ENCODE results near the gene ARHGEF26. TPM values are rescaled to one million over a fixed set of nuclear protein-coding genes. Genes with fewer than 3 reads are reported as not detected.

The ARHGEF26 gene
- total RNA-seq, 1 experiment from 2014 or later = 7.2 TPM

DNA sequence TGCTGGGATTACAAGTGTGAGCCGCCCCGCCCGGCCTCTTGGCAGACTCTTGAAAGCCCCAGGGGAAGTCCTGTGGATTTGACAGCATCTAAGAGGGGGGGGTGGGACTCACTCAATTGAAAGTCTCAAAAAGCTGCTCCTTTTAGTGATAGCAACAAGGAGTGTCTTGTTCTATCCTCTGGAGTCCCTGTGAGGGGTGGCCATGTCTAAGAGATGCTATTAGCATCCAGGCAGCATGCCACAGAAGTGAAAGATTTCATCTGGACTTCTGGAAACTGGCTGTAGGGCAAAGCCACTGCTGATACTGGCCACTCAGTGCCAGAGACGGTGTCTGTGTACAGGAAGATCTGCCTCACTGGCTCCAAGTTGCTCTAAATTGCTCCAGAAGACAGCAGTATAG, 129.1 kb downstream of the ARHGEF26 start:
- no peaks in the 10 kb centered on the region for H3K79me2 ChIP-seq (ENCODE audit: insufficient read depth, low read length)
- DNase-seq (ENCODE audit: low read depth, low spot score) = no peak
- H3K27ac ChIP-seq (ENCODE audit: low read depth, low read length) = no peak overlapping the region
- intact Hi-C loops (cut with micrococcal nuclease) = loop anchor here (10.0 kb wide), 2 partner anchors 255 to 1225 kb away; no protein-coding TSS in a partner anchor
- RAD21 ChIA-PET (ENCODE audit: low non-redundant PET in 1 of 2, low total read pairs in 2 of 2, uncharacterized antibody in 2 of 2, unreplicated experiment in 2 of 2) = no interaction called here
- no peak for ATAC-seq
- H3K9ac ChIP-seq (ENCODE audit: low read length) = no peak overlapping the region
- POLR2A ChIA-PET = no interaction called here
- H3K9me2 ChIP-seq (ENCODE audit: insufficient read depth) = no peaks in the 10 kb centered on the region
- BruUV-seq (replicated peaks) = no TSS peak
- H3K4me2 ChIP-seq (ENCODE audit: low read length) = no peak overlapping the region
- no peak overlapping the region for H2AFZ ChIP-seq (ENCODE audit: low read depth, low read length, poor library complexity, severe bottlenecking)
- no peak for TF ChIP-seq SRF (IDR thresholded peaks at IDR 0.05; ENCODE audit: low read depth)
- TF ChIP-seq, protein P1, sequence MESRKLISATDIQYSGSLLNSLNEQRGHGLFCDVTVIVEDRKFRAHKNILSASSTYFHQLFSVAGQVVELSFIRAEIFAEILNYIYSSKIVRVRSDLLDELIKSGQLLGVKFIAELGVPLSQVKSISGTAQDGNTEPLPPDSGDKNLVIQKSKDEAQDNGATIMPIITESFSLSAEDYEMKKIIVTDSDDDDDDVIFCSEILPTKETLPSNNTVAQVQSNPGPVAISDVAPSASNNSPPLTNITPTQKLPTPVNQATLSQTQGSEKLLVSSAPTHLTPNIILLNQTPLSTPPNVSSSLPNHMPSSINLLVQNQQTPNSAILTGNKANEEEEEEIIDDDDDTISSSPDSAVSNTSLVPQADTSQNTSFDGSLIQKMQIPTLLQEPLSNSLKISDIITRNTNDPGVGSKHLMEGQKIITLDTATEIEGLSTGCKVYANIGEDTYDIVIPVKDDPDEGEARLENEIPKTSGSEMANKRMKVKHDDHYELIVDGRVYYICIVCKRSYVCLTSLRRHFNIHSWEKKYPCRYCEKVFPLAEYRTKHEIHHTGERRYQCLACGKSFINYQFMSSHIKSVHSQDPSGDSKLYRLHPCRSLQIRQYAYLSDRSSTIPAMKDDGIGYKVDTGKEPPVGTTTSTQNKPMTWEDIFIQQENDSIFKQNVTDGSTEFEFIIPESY (IDR thresholded peaks at IDR 0.05; ENCODE audit: extremely low read depth, insufficient replicate concordance, low read length) = no peak
- TF ChIP-seq EGR1 (IDR thresholded peaks at IDR 0.05; ENCODE audit: low read depth) = no peak
- no peak for TF ChIP-seq YY1 (IDR thresholded peaks at IDR 0.05; ENCODE audit: extremely low read depth, insufficient replicate concordance, low read depth, low read length)
- CTCF ChIA-PET = no interaction called here
- no peaks in the 10 kb centered on the region for H3K9me3 ChIP-seq (ENCODE audit: control insufficient read depth in 1 of 2, insufficient read depth in 1 of 2, low read depth in 1 of 2, low read length in 2 of 2)
- no peaks in the 10 kb centered on the region for H3K4me1 ChIP-seq (ENCODE audit: control insufficient read depth in 1 of 2, insufficient read depth in 2 of 2, low read length in 2 of 2)
- no peaks in the 10 kb centered on the region for H4K20me1 ChIP-seq (ENCODE audit: insufficient read depth)
- H3K4me3 ChIP-seq (replicated peaks in 1 of 2; ENCODE audit: low read depth in 1 of 2, low read length in 2 of 2) = no peak overlapping the region
- H3K36me3 ChIP-seq (ENCODE audit: control insufficient read depth in 1 of 2, insufficient read depth in 2 of 2, low read length in 2 of 2) = peaks cover 4 to 8% of the 10 kb centered on the region in 2 experiments; a peak in 3 of 4 replicates
- no peaks in the 10 kb centered on the region for H3K27me3 ChIP-seq (ENCODE audit: insufficient read depth, low read length)

GRCh38 chr3:154251610-154252009, 130.4 kb downstream of the ARHGEF26 start:
- Histone ChIP-seq H3K9me3 (ENCODE audit: control insufficient read depth in 1 of 2, insufficient read depth in 1 of 2, low read depth in 1 of 2, low read length in 2 of 2) (no peaks in the 10 kb centered on the region), H2AFZ (ENCODE audit: low read depth, low read length, poor library complexity, severe bottlenecking) (no peak overlapping the region), H4K20me1 (ENCODE audit: insufficient read depth) (no peaks in the 10 kb centered on the region), H3K9me2 (ENCODE audit: insufficient read depth) (no peaks in the 10 kb centered on the region), H3K4me1 (ENCODE audit: control insufficient read depth in 1 of 2, insufficient read depth in 2 of 2, low read length in 2 of 2) (no peaks in the 10 kb centered on the region), H3K27ac (ENCODE audit: low read depth, low read length) (no peak overlapping the region), H3K36me3 (ENCODE audit: control insufficient read depth in 1 of 2, insufficient read depth in 2 of 2, low read length in 2 of 2) (peaks cover 4 to 11% of the 10 kb centered on the region in 2 experiments; a peak in 3 of 4 replicates), H3K4me2 (ENCODE audit: low read length) (no peak overlapping the region), H3K27me3 (ENCODE audit: insufficient read depth, low read length) (no peaks in the 10 kb centered on the region), H3K79me2 (ENCODE audit: insufficient read depth, low read length) (no peaks in the 10 kb centered on the region), H3K4me3 (replicated peaks in 1 of 2; ENCODE audit: low read depth in 1 of 2, low read length in 2 of 2) (no peak overlapping the region), H3K9ac (ENCODE audit: low read length) (no peak overlapping the region)
- DNase-seq (ENCODE audit: low read depth, low spot score) = no peak
- ChIA-PET CTCF (no interaction called here), POLR2A (no interaction called here), RAD21 (ENCODE audit: low non-redundant PET in 1 of 2, low total read pairs in 2 of 2, uncharacterized antibody in 2 of 2, unreplicated experiment in 2 of 2) (no interaction called here)
- no peak for ATAC-seq
- intact Hi-C loops (cut with micrococcal nuclease) = loop anchor here (10.0 kb wide), 2 partner anchors 257 to 1227 kb away; no protein-coding TSS in a partner anchor
- BruUV-seq (replicated peaks) = no TSS peak
- TF ChIP-seq TCF7L2 (IDR thresholded peaks at IDR 0.05; ENCODE audit: borderline replicate concordance, extremely low read depth, insufficient read depth, insufficient read length) (no peak), SIN3A (IDR thresholded peaks at IDR 0.05; ENCODE audit: low read depth) (no peak), JUND (IDR thresholded peaks at IDR 0.05) (no peak), RAD21 (IDR thresholded peaks at IDR 0.05; ENCODE audit: low read depth) (no peak), FOSL1 (IDR thresholded peaks at IDR 0.05; ENCODE audit: low read depth) (no peak), EGR1 (IDR thresholded peaks at IDR 0.05; ENCODE audit: low read depth) (no peak), ZNF274 (IDR thresholded peaks at IDR 0.05; ENCODE audit: low read depth, low read length) (no peak), ZFX (IDR thresholded peaks at IDR 0.05) (no peak), POLR2A (IDR thresholded peaks at IDR 0.05; ENCODE audit: borderline replicate concordance, extremely low read depth, insufficient read depth, insufficient read length) (no peak), POLR2AphosphoS5 (IDR thresholded peaks at IDR 0.05; ENCODE audit: low read depth, low read length) (no peak), EZH2 (IDR thresholded peaks at IDR 0.05) (no peak), EZH2phosphoT487 (IDR thresholded peaks at IDR 0.05; ENCODE audit: borderline replicate concordance) (no peak)
- TF ChIP-seq, protein P2, sequence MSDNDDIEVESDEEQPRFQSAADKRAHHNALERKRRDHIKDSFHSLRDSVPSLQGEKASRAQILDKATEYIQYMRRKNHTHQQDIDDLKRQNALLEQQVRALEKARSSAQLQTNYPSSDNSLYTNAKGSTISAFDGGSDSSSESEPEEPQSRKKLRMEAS (IDR thresholded peaks at IDR 0.05) = no peak
- TF ChIP-seq, protein P3, sequence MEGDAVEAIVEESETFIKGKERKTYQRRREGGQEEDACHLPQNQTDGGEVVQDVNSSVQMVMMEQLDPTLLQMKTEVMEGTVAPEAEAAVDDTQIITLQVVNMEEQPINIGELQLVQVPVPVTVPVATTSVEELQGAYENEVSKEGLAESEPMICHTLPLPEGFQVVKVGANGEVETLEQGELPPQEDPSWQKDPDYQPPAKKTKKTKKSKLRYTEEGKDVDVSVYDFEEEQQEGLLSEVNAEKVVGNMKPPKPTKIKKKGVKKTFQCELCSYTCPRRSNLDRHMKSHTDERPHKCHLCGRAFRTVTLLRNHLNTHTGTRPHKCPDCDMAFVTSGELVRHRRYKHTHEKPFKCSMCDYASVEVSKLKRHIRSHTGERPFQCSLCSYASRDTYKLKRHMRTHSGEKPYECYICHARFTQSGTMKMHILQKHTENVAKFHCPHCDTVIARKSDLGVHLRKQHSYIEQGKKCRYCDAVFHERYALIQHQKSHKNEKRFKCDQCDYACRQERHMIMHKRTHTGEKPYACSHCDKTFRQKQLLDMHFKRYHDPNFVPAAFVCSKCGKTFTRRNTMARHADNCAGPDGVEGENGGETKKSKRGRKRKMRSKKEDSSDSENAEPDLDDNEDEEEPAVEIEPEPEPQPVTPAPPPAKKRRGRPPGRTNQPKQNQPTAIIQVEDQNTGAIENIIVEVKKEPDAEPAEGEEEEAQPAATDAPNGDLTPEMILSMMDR (IDR thresholded peaks at IDR 0.05 in 2 of 3, conservative IDR thresholded peaks at IDR 0.05 in 1 of 3; ENCODE audit: borderline replicate concordance in 1 of 3, insufficient read depth in 1 of 3, low read depth in 2 of 3, low read length in 2 of 3) = no peak

All from HCT116 (cell line).